Gastroesophageal sphincter (tissue), 3 donors: ENCODE data around the gene MRPL53.

Experiments
- CTCF ChIP-seq, 4 experiments: fragments of 200-600 bp in 2 of 4; fragments of 450-650 bp in 2 of 4; sonication (generic) in 1 of 4; IDR thresholded peaks; one replicate each; pipeline ENCODE4 v1.5.1; 2017 to 2019; ENCODE audit warnings: antibody characterized with exemption in 4 of 4, mild to moderate bottlenecking in 2 of 4, moderate library complexity in 2 of 4
- EP300 ChIP-seq: sonication (generic); formaldehyde crosslinking; IDR thresholded peaks from one replicate; pipeline ENCODE4 v1.6.1; 2017; ENCODE audit warnings: antibody characterized with exemption, mild to moderate bottlenecking
- POLR2A ChIP-seq, 2 donors: fragments of 450-650 bp; IDR thresholded peaks; one replicate each; pipeline ENCODE4 v1.6.1; 2017; ENCODE audit warnings: antibody characterized with exemption in 2 of 2, mild to moderate bottlenecking in 2 of 2, moderate library complexity in 1 of 2

DNA sequence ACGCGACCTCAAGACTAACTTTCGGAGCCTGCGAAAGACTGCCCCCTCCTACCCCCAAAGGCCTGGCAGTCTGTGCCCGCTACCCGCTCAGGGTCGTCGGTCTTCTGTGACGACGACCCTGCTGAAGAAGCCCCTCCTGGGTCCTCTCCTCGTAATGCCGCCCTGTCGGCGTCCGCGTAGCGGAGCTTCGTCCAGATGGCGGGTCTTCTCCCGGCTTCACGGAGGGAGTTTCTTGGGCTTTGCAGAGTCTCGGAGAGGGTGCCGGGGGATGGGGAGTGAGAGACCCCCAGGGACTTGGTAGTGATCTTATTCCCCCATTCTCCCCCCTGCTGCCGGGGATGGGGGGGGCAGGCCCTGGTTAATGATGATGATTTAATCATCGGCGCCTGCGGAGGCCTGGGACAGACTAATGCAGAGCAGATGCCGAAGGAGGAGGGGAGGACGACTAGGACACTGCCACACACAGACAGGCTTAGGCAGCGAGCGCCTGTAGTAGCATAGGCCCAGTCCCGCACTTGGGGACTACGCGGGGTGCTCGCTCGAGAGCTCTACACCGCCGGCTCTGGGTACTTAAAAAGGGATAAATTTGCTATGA lies 35.5 kb upstream of the MRPL53 start:
- TF ChIP-seq POLR2A (IDR thresholded peaks at IDR 0.05): no peak
- TF ChIP-seq CTCF (IDR thresholded peaks at IDR 0.05): no peak
- no peak for TF ChIP-seq EP300
